HG03135 (cell line): ENCODE data around the gene CREB5.
"Not testable (repeated sequence)": the region's sequence is repeated elsewhere in the genome, so short reads cannot be mapped to it uniquely, and the experiment has no call there.

Experiments used
- ATAC-seq: cut with Tn5 transposase; IDR thresholded peaks from one replicate; pipeline ENCODE4 v1.9.1; 2021; ENCODE audit warnings: mild to moderate bottlenecking, moderate library complexity; ENCODE audit not compliant: unreplicated experiment

The CREB5 gene

GRCh38 chr7:28572321-28573058 lies 160.2 kb downstream of the CREB5 start:
- ATAC-seq = no peak

GRCh38 chr7:28573059-28573553 lies 160.8 kb downstream of the CREB5 start:
- no peak for ATAC-seq

- no peak for ATAC-seq
Measured at GRCh38 chr7:28573651-28574301, 161.5 kb downstream of the CREB5 start.

GRCh38 chr7:28575241-28575643 lies 162.9 kb downstream of the CREB5 start:
- no peak for ATAC-seq

GRCh38 chr7:28576656-28577055 lies 164.3 kb downstream of the CREB5 start:
- no peak for ATAC-seq

GRCh38 chr7:28579571-28579970 lies 167.3 kb downstream of the CREB5 start:
- ATAC-seq = no peak

- ATAC-seq = no peak
Measured at GRCh38 chr7:28580665-28581064, 168.3 kb downstream of the CREB5 start.

- no peak for ATAC-seq
Measured at GRCh38 chr7:28581351-28581750, 169.0 kb downstream of the CREB5 start.

- ATAC-seq = no peak
Measured at GRCh38 chr7:28582226-28582625, 169.9 kb downstream of the CREB5 start.

GRCh38 chr7:28584235-28584634 lies 171.9 kb downstream of the CREB5 start:
- no peak for ATAC-seq

GRCh38 chr7:28586736-28587135 lies 174.4 kb downstream of the CREB5 start:
- ATAC-seq = no peak

- ATAC-seq = no peak
Measured at GRCh38 chr7:28587211-28587610, 174.9 kb downstream of the CREB5 start.

- ATAC-seq = no peak
Measured at GRCh38 chr7:28588602-28589001, 176.3 kb downstream of the CREB5 start.

- ATAC-seq = no peak
Measured at GRCh38 chr7:28591041-28591674, 178.8 kb downstream of the CREB5 start.

- ATAC-seq = no peak
Measured at GRCh38 chr7:28591725-28592349, 179.5 kb downstream of the CREB5 start.

- ATAC-seq = no peak
Measured at GRCh38 chr7:28592861-28593260, 180.5 kb downstream of the CREB5 start.

- no peak for ATAC-seq
Measured at GRCh38 chr7:28595076-28595475, 182.8 kb downstream of the CREB5 start.

- no peak for ATAC-seq
Measured at GRCh38 chr7:28595801-28596200, 183.5 kb downstream of the CREB5 start.

- no peak for ATAC-seq
Measured at GRCh38 chr7:28596245-28596935, 184.1 kb downstream of the CREB5 start.

- ATAC-seq = no peak
Measured at GRCh38 chr7:28597284-28597683, 185.0 kb downstream of the CREB5 start.

GRCh38 chr7:28598037-28598436 lies 185.7 kb downstream of the CREB5 start:
- ATAC-seq = not testable (repeated sequence)
